ENCODE data around the gene UBE2G2. TPM values are rescaled to one million over a fixed set of nuclear protein-coding genes. Genes with fewer than 3 reads are reported as not detected.

UBE2G2 gene
- total RNA-seq, 1 donor from 2014 or later: 111 TPM

GRCh38 chr21:44766818-44767354 lies 34.7 kb downstream of the UBE2G2 start:
- H3K36me3 Mint-ChIP-seq (ENCODE audit: low read depth): peaks cover 5% of the 10 kb centered on the region
- no peak overlapping the region for H3K27ac Mint-ChIP-seq (ENCODE audit: unreplicated experiment)
- no peak for DNase-seq (ENCODE audit: low read depth, low spot score)
- no peaks in the 10 kb centered on the region for H3K27me3 Mint-ChIP-seq (ENCODE audit: low read depth)
- H3K4me1 Mint-ChIP-seq: peaks cover 15% of the 10 kb centered on the region
- H3K4me3 Mint-ChIP-seq: no peak overlapping the region
- no peaks in the 10 kb centered on the region for H3K9me3 Mint-ChIP-seq
- no peak for TF ChIP-seq CTCF (conservative IDR thresholded peaks at IDR 0.05)

- no peak overlapping the region for H3K4me3 Mint-ChIP-seq
- no peak for DNase-seq (ENCODE audit: low read depth, low spot score)
- peaks cover 15% of the 10 kb centered on the region for H3K4me1 Mint-ChIP-seq
These were observed 35.4 kb downstream of the UBE2G2 start for GRCh38 chr21:44766014-44766817.

GRCh38 chr21:44765231-44766013 lies 36.2 kb downstream of the UBE2G2 start:
- DNase-seq (ENCODE audit: low read depth, low spot score): no peak
- H3K9me3 Mint-ChIP-seq: no peaks in the 10 kb centered on the region
- H3K4me1 Mint-ChIP-seq: peaks cover 15% of the 10 kb centered on the region
- no peak overlapping the region for H3K27ac Mint-ChIP-seq (ENCODE audit: unreplicated experiment)
- TF ChIP-seq CTCF (conservative IDR thresholded peaks at IDR 0.05): no peak
- peaks cover 2% of the 10 kb centered on the region for H3K36me3 Mint-ChIP-seq (ENCODE audit: low read depth)
- H3K4me3 Mint-ChIP-seq: no peak overlapping the region
- H3K27me3 Mint-ChIP-seq (ENCODE audit: low read depth): no peaks in the 10 kb centered on the region

More at GRCh38 chr21:44766014-44766817, 35.4 kb downstream of the UBE2G2 start:
- Mint-ChIP-seq H3K9me3 (no peaks in the 10 kb centered on the region), H3K27me3 (ENCODE audit: low read depth) (no peaks in the 10 kb centered on the region), H3K27ac (ENCODE audit: unreplicated experiment) (no peak overlapping the region), H3K36me3 (ENCODE audit: low read depth) (peaks cover 6% of the 10 kb centered on the region)
- no peak for TF ChIP-seq CTCF (conservative IDR thresholded peaks at IDR 0.05)

GRCh38 chr21:44764319-44765230 lies 37.0 kb downstream of the UBE2G2 start:
- TF ChIP-seq CTCF (conservative IDR thresholded peaks at IDR 0.05): no peak
- DNase-seq (ENCODE audit: low read depth, low spot score): no peak
- H3K4me3 Mint-ChIP-seq: no peak overlapping the region
- H3K4me1 Mint-ChIP-seq: peaks cover 13% of the 10 kb centered on the region
- H3K27ac Mint-ChIP-seq (ENCODE audit: unreplicated experiment): no peak overlapping the region
- no peaks in the 10 kb centered on the region for H3K9me3 Mint-ChIP-seq
- no peaks in the 10 kb centered on the region for H3K27me3 Mint-ChIP-seq (ENCODE audit: low read depth)
- H3K36me3 Mint-ChIP-seq (ENCODE audit: low read depth): peaks cover 2% of the 10 kb centered on the region
